M059J (cell line): ENCODE measurements around the gene PLEKHG7. TPM values are rescaled to one million over a fixed set of nuclear protein-coding genes. Genes with fewer than 3 reads are reported as not detected.

Experiments used
- DNase-seq: peaks from one replicate; pipeline ENCODE4 v3.0.0-alpha.2; 2012; ENCODE audit warnings: low read depth
- total RNA-seq: library from RNA; depleted of rRNA; stranded (reverse); fragments of >200 nt; shearing (Covaris generic); gene quantifications from 2 replicates; pipeline ENCODE4 v1.2.3, GENCODE V29; 2014

PLEKHG7 gene
- total RNA-seq, 1 experiment from 2014 or later = not detected

GRCh38 chr12:92706594-92706993 lies 3.8 kb downstream of the PLEKHG7 start:
- DNase-seq = no peak

- no peak for DNase-seq
These were observed 5.1 kb downstream of the PLEKHG7 start for GRCh38 chr12:92707926-92708325.

DNA sequence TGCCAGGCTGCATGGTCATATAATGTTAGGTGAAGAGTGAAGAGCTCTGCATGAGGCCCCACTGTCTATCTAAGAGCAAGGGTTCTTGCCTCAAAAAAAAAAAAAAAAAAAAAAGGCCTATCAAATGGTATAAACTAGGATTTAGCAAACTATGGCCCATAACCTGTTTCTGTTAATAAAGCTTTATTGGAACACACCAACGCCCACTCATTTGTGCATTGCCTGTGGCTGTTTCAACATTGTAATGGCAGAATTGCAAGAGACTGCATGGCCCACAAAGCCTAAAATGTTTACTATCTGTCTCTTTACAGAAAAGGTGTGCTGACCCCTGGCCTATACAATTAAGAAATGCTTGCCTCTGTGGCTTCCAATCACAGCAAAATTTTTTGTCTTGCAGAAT lies 12.8 kb downstream of the PLEKHG7 start:
- no peak for DNase-seq

- DNase-seq = peak; percentile 40
These were observed 14.4 kb downstream of the PLEKHG7 start for GRCh38 chr12:92717202-92717601.

GRCh38 chr12:92718483-92718990 lies 15.7 kb downstream of the PLEKHG7 start:
- DNase-seq = peak; percentile 6

DNA sequence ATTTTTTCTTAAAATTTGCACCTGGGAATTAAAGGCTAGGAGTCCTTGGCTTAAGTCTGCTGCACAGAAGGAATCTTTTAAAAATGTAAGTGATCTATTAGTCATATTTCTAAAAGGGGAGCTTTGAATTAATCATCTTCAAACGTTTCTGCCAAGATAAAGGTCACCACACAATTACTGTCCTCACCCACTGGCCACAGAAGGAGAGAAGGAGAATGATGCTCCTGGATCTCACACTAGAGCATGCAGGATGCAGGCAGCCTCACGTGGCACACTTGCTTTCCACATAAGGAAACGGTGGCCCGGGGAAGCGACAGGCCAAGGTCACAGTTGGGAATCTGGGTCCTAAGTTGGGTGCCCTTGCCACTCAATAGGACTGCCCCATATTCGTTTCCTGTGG lies 16.9 kb downstream of the PLEKHG7 start:
- peak; percentile 26 for DNase-seq

- no peak for DNase-seq
These were observed 18.3 kb downstream of the PLEKHG7 start for GRCh38 chr12:92721130-92721529.

GRCh38 chr12:92721656-92722055 lies 18.9 kb downstream of the PLEKHG7 start:
- DNase-seq = no peak

- DNase-seq = no peak
These were observed 20.1 kb downstream of the PLEKHG7 start for GRCh38 chr12:92722897-92723296.

- DNase-seq = no peak
These were observed 24.1 kb downstream of the PLEKHG7 start for GRCh38 chr12:92726850-92727249.

GRCh38 chr12:92729773-92730305 lies 27.1 kb downstream of the PLEKHG7 start:
- no peak for DNase-seq

GRCh38 chr12:92730758-92731157 lies 28.0 kb downstream of the PLEKHG7 start:
- DNase-seq = no peak

DNA sequence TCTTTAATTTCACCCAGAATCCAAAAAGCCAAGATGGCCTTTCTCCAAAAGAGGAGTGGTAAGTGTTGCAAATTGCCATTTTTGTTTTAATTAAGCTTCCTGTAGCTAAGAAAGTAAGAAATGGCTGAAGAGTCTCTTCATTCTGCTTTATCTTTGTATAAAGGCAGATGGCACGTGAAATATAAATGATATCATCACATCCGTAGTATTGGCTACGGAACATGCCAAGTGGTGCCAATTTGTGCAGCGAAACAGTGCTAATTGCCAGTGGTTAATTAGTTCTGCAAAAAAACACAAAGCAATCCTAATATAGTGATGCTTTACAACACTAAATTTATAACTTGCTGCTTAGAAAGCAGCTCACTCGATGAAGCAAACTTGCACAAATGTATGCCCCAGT lies 29.4 kb downstream of the PLEKHG7 start:
- no peak for DNase-seq

DNA sequence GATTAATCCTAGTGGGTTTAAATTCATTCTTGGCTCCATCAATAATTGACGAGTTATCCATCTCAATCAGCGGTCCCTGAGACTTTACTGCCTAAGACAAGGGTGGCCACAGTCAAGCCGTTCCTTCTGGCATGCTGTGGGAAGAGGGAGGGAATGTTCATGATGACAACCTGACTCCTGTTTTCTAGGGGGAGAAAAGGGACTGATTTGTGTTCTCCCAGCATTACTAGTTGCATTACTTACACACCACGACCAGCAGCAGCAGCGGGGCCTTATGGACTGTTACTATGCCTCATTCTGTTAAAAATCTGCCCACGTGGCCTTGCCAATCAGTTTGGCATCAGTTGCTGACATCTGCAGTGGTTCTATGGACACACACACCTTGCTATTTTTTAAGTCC lies 29.9 kb downstream of the PLEKHG7 start:
- no peak for DNase-seq

DNA sequence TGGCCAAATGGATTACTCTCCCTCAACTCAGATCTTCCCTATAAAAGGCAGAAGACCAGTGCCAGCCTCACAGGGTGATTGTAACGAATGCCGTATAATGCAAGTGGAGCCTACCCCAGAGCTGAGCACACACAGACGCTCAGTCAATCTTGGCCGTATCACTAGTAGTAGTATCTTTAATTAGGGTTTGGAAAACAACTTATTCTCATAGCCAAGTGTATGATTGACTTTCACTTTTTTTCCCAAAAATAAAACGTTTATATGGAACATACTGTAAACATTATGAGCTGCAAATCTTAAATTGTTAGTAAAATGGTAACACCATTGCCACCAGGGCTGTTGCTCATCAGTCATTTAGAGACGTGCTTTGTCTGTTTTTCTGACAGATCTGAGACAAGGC lies 30.4 kb downstream of the PLEKHG7 start:
- DNase-seq = no peak

- no peak for DNase-seq
These were observed 30.9 kb downstream of the PLEKHG7 start for GRCh38 chr12:92733661-92734060.

- DNase-seq = peak; percentile 92
These were observed 32.4 kb downstream of the PLEKHG7 start for GRCh38 chr12:92735131-92735721.

DNA sequence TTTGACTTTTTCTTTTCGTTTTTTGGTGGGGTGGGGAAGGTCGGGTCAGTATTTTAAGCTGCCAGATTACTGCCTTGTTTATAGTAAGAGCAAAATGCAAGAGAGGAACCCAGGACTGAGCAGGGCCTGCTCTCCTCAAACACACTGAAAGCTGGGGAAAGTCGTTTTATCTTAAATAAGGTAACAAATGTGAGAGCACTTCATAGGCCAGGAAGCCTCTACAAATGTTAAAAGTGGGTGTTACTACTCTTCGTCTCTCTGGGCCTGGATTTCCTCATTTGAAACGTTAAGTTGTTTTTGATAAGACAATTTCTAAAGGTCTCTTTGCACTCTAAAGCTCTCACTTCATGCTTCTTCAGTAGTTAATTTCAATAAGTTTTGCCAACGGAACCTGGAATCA lies 33.8 kb downstream of the PLEKHG7 start:
- DNase-seq = no peak

GRCh38 chr12:92737855-92738850 lies 35.4 kb downstream of the PLEKHG7 start:
- no peak for DNase-seq

DNA sequence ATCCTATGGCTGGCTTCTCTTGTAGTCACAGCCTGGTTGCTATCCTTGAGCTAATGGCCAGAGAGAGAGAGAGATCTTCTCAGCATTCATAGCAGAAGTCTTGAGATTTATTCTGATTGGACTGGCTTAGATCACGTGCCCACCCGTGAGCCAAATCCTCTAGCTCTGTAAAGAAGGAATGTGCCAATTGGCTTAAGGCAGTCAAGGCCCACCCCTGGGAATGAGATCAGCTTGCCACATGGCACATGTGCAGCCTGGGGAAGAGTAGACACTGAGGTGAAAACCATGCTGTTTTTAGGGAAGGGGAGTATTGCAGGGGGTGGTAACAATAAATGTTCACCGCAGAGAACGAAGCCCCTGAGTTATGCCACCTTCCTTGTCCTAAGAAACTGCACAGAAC lies 36.3 kb downstream of the PLEKHG7 start:
- DNase-seq = no peak

- DNase-seq = no peak
These were observed 37.6 kb downstream of the PLEKHG7 start for GRCh38 chr12:92740411-92740810.

DNA sequence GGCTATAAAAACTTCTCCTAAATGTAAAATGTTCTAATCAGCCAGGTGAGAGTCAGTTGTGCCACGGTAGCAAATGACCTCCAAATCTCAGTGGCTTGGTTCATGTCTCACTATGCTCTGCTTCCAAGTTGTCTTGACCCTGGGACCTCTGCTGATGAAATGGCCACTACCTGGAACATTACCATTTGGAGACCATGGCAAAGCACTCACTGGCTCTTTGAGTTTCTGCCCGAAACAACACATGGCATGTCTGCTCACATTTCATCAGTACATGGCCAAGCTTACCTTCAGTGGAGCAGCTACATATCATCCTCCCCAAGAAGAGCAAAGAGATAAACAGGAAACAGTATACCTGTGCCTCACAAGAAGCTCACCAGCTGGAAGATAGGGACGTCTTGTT lies 40.2 kb downstream of the PLEKHG7 start:
- no peak for DNase-seq
